Dendritic cell treated with granulocyte-macrophage colony-stimulating factor and Interleukin-4, amounts not matched to agents 40 ng/mL and 50 ng/mL, for 4 days (primary cell): ENCODE results near the gene RASGEF1C.
A peak's percentile ranks its signal among the peaks of the same experiment; 100 is the strongest.
"Not testable (repeated sequence)": the region's sequence is repeated elsewhere in the genome, so short reads cannot be mapped to it uniquely, and the experiment has no call there.

ENCODE experiments used
- H3K27ac Mint-ChIP-seq: one replicate; pipeline ENCODE4 v1.8.0; 2022; ENCODE audit warnings: mild to moderate bottlenecking, mixed read lengths
- H3K27me3 Mint-ChIP-seq: one replicate; pipeline ENCODE4 v1.8.0; 2022; ENCODE audit warnings: mild to moderate bottlenecking, mixed read lengths
- H3K36me3 Mint-ChIP-seq: one replicate; pipeline ENCODE4 v1.8.0; 2022; ENCODE audit warnings: low read depth, mixed read lengths
- H3K4me1 Mint-ChIP-seq: one replicate; pipeline ENCODE4 v1.8.0; 2022; ENCODE audit warnings: low read depth, mixed read lengths
- H3K4me3 Mint-ChIP-seq: one replicate; pipeline ENCODE4 v1.8.0; 2022; ENCODE audit warnings: mild to moderate bottlenecking, moderate library complexity, mixed read lengths
- H3K9me3 Mint-ChIP-seq: one replicate; pipeline ENCODE4 v1.8.0; 2022; ENCODE audit warnings: mixed read lengths
- intact Hi-C: fragments of 100-400 bp; cut with micrococcal nuclease; formaldehyde crosslinking; loops from one replicate; pipeline ENCODE4 v1.15.0; 2022

Gene RASGEF1C

GRCh38 chr5:180216646-180217171 lies 7.7 kb upstream of the RASGEF1C start:
- H3K27me3 Mint-ChIP-seq, result peaks cover 18% of the 10 kb centered on the region
- no peaks in the 10 kb centered on the region for H3K36me3 Mint-ChIP-seq
- H3K4me3 Mint-ChIP-seq, result no peak overlapping the region
- H3K27ac Mint-ChIP-seq, result no peak overlapping the region
- H3K9me3 Mint-ChIP-seq, result peaks cover 44% of the 10 kb centered on the region
- intact Hi-C loops, result no loop called here
- peaks cover 5% of the 10 kb centered on the region for H3K4me1 Mint-ChIP-seq

- Mint-ChIP-seq H3K9me3 (peaks cover 39% of the 10 kb centered on the region), H3K36me3 (no peaks in the 10 kb centered on the region), H3K4me3 (no peak overlapping the region), H3K4me1 (peaks cover 5% of the 10 kb centered on the region), H3K27me3 (peaks cover 22% of the 10 kb centered on the region), H3K27ac (no peak overlapping the region)
- intact Hi-C loops, result no loop called here
Measured at GRCh38 chr5:180215783-180216630, 7.0 kb upstream of the RASGEF1C start.

- Mint-ChIP-seq H3K4me1 (peaks cover 5% of the 10 kb centered on the region), H3K4me3 (no peak overlapping the region), H3K27ac (no peak overlapping the region), H3K27me3 (peaks cover 29% of the 10 kb centered on the region), H3K36me3 (no peaks in the 10 kb centered on the region), H3K9me3 (peaks cover 35% of the 10 kb centered on the region)
- intact Hi-C loops, result no loop called here
Measured at GRCh38 chr5:180214870-180215770, 6.1 kb upstream of the RASGEF1C start.

- H3K36me3 Mint-ChIP-seq, result no peaks in the 10 kb centered on the region
- H3K4me1 Mint-ChIP-seq, result peaks cover 5% of the 10 kb centered on the region
- H3K4me3 Mint-ChIP-seq, result no peak overlapping the region
- H3K27me3 Mint-ChIP-seq, result peaks cover 38% of the 10 kb centered on the region
- no peak overlapping the region for H3K27ac Mint-ChIP-seq
- intact Hi-C loops, result no loop called here
- H3K9me3 Mint-ChIP-seq, result peaks cover 21% of the 10 kb centered on the region
Measured at GRCh38 chr5:180213657-180214207, 4.7 kb upstream of the RASGEF1C start.

- no peaks in the 10 kb centered on the region for H3K36me3 Mint-ChIP-seq
- no peak overlapping the region for H3K27ac Mint-ChIP-seq
- peaks cover 42% of the 10 kb centered on the region for H3K27me3 Mint-ChIP-seq
- intact Hi-C loops, result no loop called here
- no peak overlapping the region for H3K4me3 Mint-ChIP-seq
- H3K9me3 Mint-ChIP-seq, result peaks cover 16% of the 10 kb centered on the region
- peaks cover 10% of the 10 kb centered on the region for H3K4me1 Mint-ChIP-seq
Measured at GRCh38 chr5:180213256-180213600, 4.2 kb upstream of the RASGEF1C start.

- H3K9me3 Mint-ChIP-seq, result peaks cover 13% of the 10 kb centered on the region
- no peaks in the 10 kb centered on the region for H3K36me3 Mint-ChIP-seq
- peaks cover 16% of the 10 kb centered on the region for H3K4me1 Mint-ChIP-seq
- H3K4me3 Mint-ChIP-seq, result no peak overlapping the region
- no peak overlapping the region for H3K27ac Mint-ChIP-seq
- peaks cover 48% of the 10 kb centered on the region for H3K27me3 Mint-ChIP-seq
- intact Hi-C loops, result no loop called here
Measured at GRCh38 chr5:180212363-180213255, 3.6 kb upstream of the RASGEF1C start.

- peaks cover 11% of the 10 kb centered on the region for H3K9me3 Mint-ChIP-seq
- peaks cover 16% of the 10 kb centered on the region for H3K4me1 Mint-ChIP-seq
- no peaks in the 10 kb centered on the region for H3K36me3 Mint-ChIP-seq
- H3K27ac Mint-ChIP-seq, result no peak overlapping the region
- no peak overlapping the region for H3K4me3 Mint-ChIP-seq
- peaks cover 56% of the 10 kb centered on the region for H3K27me3 Mint-ChIP-seq
- intact Hi-C loops, result no loop called here
Measured at GRCh38 chr5:180211761-180212035, 2.7 kb upstream of the RASGEF1C start.

- peaks cover 6% of the 10 kb centered on the region for H3K9me3 Mint-ChIP-seq
- no peaks in the 10 kb centered on the region for H3K36me3 Mint-ChIP-seq
- intact Hi-C loops, result no loop called here
- H3K4me1 Mint-ChIP-seq, result peaks cover 16% of the 10 kb centered on the region
- H3K27me3 Mint-ChIP-seq, result peaks cover 57% of the 10 kb centered on the region
- no peak overlapping the region for H3K4me3 Mint-ChIP-seq
- H3K27ac Mint-ChIP-seq, result no peak overlapping the region
Measured at GRCh38 chr5:180210961-180211760, 2.1 kb upstream of the RASGEF1C start.

- H3K4me3 Mint-ChIP-seq, intact Hi-C loops, H3K36me3 Mint-ChIP-seq, H3K9me3 Mint-ChIP-seq, H3K27ac Mint-ChIP-seq: not testable (repeated sequence)
- H3K4me1 Mint-ChIP-seq, result peaks cover 16% of the 10 kb centered on the region
- peaks cover 62% of the 10 kb centered on the region for H3K27me3 Mint-ChIP-seq
Measured at GRCh38 chr5:180210077-180210476, 1.1 kb upstream of the RASGEF1C start.

GRCh38 chr5:180208435-180209081 lies 453 bp downstream of the RASGEF1C start:
- H3K4me3 Mint-ChIP-seq, result peak overlapping the region; percentile 38
- intact Hi-C loops, result loop anchor here (2.0 to 10.0 kb wide), 2 partner anchors 82 to 116 kb away; no protein-coding TSS in a partner anchor
- H3K27ac Mint-ChIP-seq, result no peak overlapping the region
- H3K4me1 Mint-ChIP-seq, result peaks cover 16% of the 10 kb centered on the region
- H3K9me3 Mint-ChIP-seq, result no peaks in the 10 kb centered on the region
- no peaks in the 10 kb centered on the region for H3K36me3 Mint-ChIP-seq
- H3K27me3 Mint-ChIP-seq, result peaks cover 59% of the 10 kb centered on the region

- H3K9me3 Mint-ChIP-seq, result no peaks in the 10 kb centered on the region
- peaks cover 16% of the 10 kb centered on the region for H3K4me1 Mint-ChIP-seq
- peaks cover 60% of the 10 kb centered on the region for H3K27me3 Mint-ChIP-seq
- no peak overlapping the region for H3K27ac Mint-ChIP-seq
- peak overlapping the region; percentile 38 for H3K4me3 Mint-ChIP-seq
- no peaks in the 10 kb centered on the region for H3K36me3 Mint-ChIP-seq
- intact Hi-C loops, result loop anchor here (2.0 to 10.0 kb wide), 2 partner anchors 81 to 117 kb away; no protein-coding TSS in a partner anchor
Measured at GRCh38 chr5:180208038-180208434, 975 bp downstream of the RASGEF1C start.

- H3K4me3 Mint-ChIP-seq, result no peak overlapping the region
- intact Hi-C loops, result loop anchor here (10.0 kb wide), 1 partner anchor 117 kb away; no protein-coding TSS in a partner anchor
- no peak overlapping the region for H3K27ac Mint-ChIP-seq
- H3K36me3 Mint-ChIP-seq, result no peaks in the 10 kb centered on the region
- H3K4me1 Mint-ChIP-seq, result peaks cover 12% of the 10 kb centered on the region
- H3K27me3 Mint-ChIP-seq, result peaks cover 56% of the 10 kb centered on the region
- H3K9me3 Mint-ChIP-seq, result no peaks in the 10 kb centered on the region
Measured at GRCh38 chr5:180207593-180207992, 1.4 kb downstream of the RASGEF1C start.
